Measurements from ENCODE around the gene HYAL2.
A peak's percentile ranks its signal among the peaks of the same experiment; 100 is the strongest.

Gene HYAL2

GRCh38 chr3:50327943-50328691 is 5.6 kb upstream of the HYAL2 start, which contains the start of gene TUSC2:
TSS of gene TUSC2 (minus strand) at chr3:50328223. CDS start at chr3:50328099, 124 bp downstream.
- H3K4me3 Mint-ChIP-seq = peak within 1 kb of the TSS; percentile 90
- H3K4me1 Mint-ChIP-seq (ENCODE audit: low read depth) = peaks cover 12% of the 10 kb centered on the region
- DNase-seq (ENCODE audit: low spot score) = peak; percentile 95
- H3K27me3 Mint-ChIP-seq (ENCODE audit: low read depth) = no peaks in the 10 kb centered on the region
- peak within 1 kb of the TSS; percentile 89 for H3K27ac Mint-ChIP-seq
- peaks cover 36% of the 10 kb centered on the region for H3K36me3 Mint-ChIP-seq (ENCODE audit: low read depth)
- no peaks in the 10 kb centered on the region for H3K9me3 Mint-ChIP-seq

- Mint-ChIP-seq H3K4me3 (peak overlapping the region; percentile 90), H3K4me1 (ENCODE audit: low read depth) (peaks cover 12% of the 10 kb centered on the region), H3K27ac (peak overlapping the region; percentile 69), H3K9me3 (no peaks in the 10 kb centered on the region), H3K36me3 (ENCODE audit: low read depth) (peaks cover 29% of the 10 kb centered on the region), H3K27me3 (ENCODE audit: low read depth) (no peaks in the 10 kb centered on the region)
- DNase-seq (ENCODE audit: low spot score) = no peak
Observed at GRCh38 chr3:50327129-50327528, 4.6 kb upstream of the HYAL2 start.

- no peak for DNase-seq (ENCODE audit: low spot score)
- Mint-ChIP-seq H3K27ac (peak overlapping the region; percentile 26), H3K36me3 (ENCODE audit: low read depth) (peaks cover 21% of the 10 kb centered on the region), H3K4me3 (no peak overlapping the region), H3K27me3 (ENCODE audit: low read depth) (no peaks in the 10 kb centered on the region), H3K4me1 (ENCODE audit: low read depth) (peaks cover 12% of the 10 kb centered on the region), H3K9me3 (no peaks in the 10 kb centered on the region)
Observed at GRCh38 chr3:50326182-50326541, 3.6 kb upstream of the HYAL2 start.

- Mint-ChIP-seq H3K9me3 (no peaks in the 10 kb centered on the region), H3K27ac (no peak overlapping the region), H3K4me3 (peak overlapping the region; percentile 18), H3K27me3 (ENCODE audit: low read depth) (no peaks in the 10 kb centered on the region), H3K4me1 (ENCODE audit: low read depth) (peaks cover 13% of the 10 kb centered on the region), H3K36me3 (ENCODE audit: low read depth) (peaks cover 16% of the 10 kb centered on the region)
- no peak for DNase-seq (ENCODE audit: low spot score)
Observed at GRCh38 chr3:50325497-50326181, 3.1 kb upstream of the HYAL2 start.

- H3K36me3 Mint-ChIP-seq (ENCODE audit: low read depth) = peaks cover 12% of the 10 kb centered on the region
- peak overlapping the region; percentile 27 for H3K27ac Mint-ChIP-seq
- H3K4me3 Mint-ChIP-seq = no peak overlapping the region
- no peak for DNase-seq (ENCODE audit: low spot score)
- H3K9me3 Mint-ChIP-seq = no peaks in the 10 kb centered on the region
- peaks cover 19% of the 10 kb centered on the region for H3K4me1 Mint-ChIP-seq (ENCODE audit: low read depth)
- H3K27me3 Mint-ChIP-seq (ENCODE audit: low read depth) = no peaks in the 10 kb centered on the region
Observed at GRCh38 chr3:50325113-50325480, 2.6 kb upstream of the HYAL2 start.

GRCh38 chr3:50324351-50325112 is 2.0 kb upstream of the HYAL2 start:
- peak overlapping the region; percentile 8 for H3K4me3 Mint-ChIP-seq
- no peaks in the 10 kb centered on the region for H3K27me3 Mint-ChIP-seq (ENCODE audit: low read depth)
- H3K27ac Mint-ChIP-seq = peak overlapping the region; percentile 27
- DNase-seq (ENCODE audit: low spot score) = peak; percentile 53
- peaks cover 19% of the 10 kb centered on the region for H3K4me1 Mint-ChIP-seq (ENCODE audit: low read depth)
- H3K36me3 Mint-ChIP-seq (ENCODE audit: low read depth) = peaks cover 7% of the 10 kb centered on the region
- H3K9me3 Mint-ChIP-seq = no peaks in the 10 kb centered on the region

- Mint-ChIP-seq H3K4me3 (no peak overlapping the region), H3K36me3 (ENCODE audit: low read depth) (peaks cover 6% of the 10 kb centered on the region), H3K4me1 (ENCODE audit: low read depth) (peaks cover 24% of the 10 kb centered on the region), H3K27me3 (ENCODE audit: low read depth) (no peaks in the 10 kb centered on the region), H3K27ac (no peak overlapping the region), H3K9me3 (no peaks in the 10 kb centered on the region)
- no peak for DNase-seq (ENCODE audit: low spot score)
Observed at GRCh38 chr3:50323614-50324199, 1.2 kb upstream of the HYAL2 start.

GRCh38 chr3:50323092-50323600 is 601 bp upstream of the HYAL2 start:
- H3K36me3 Mint-ChIP-seq (ENCODE audit: low read depth) = peaks cover 3% of the 10 kb centered on the region
- H3K27me3 Mint-ChIP-seq (ENCODE audit: low read depth) = no peaks in the 10 kb centered on the region
- no peak for DNase-seq (ENCODE audit: low spot score)
- peak overlapping the region; percentile 43 for H3K27ac Mint-ChIP-seq
- no peaks in the 10 kb centered on the region for H3K9me3 Mint-ChIP-seq
- H3K4me1 Mint-ChIP-seq (ENCODE audit: low read depth) = peaks cover 23% of the 10 kb centered on the region
- no peak overlapping the region for H3K4me3 Mint-ChIP-seq

GRCh38 chr3:50322115-50322385 is 495 bp downstream of the HYAL2 start:
- Mint-ChIP-seq H3K4me1 (ENCODE audit: low read depth) (peaks cover 20% of the 10 kb centered on the region), H3K4me3 (no peak overlapping the region), H3K27me3 (ENCODE audit: low read depth) (no peaks in the 10 kb centered on the region), H3K9me3 (no peaks in the 10 kb centered on the region), H3K27ac (no peak overlapping the region), H3K36me3 (ENCODE audit: low read depth) (peaks cover 3% of the 10 kb centered on the region)
- DNase-seq (ENCODE audit: low spot score) = no peak

GRCh38 chr3:50321336-50322114 is 1.0 kb downstream of the HYAL2 start:
- H3K36me3 Mint-ChIP-seq (ENCODE audit: low read depth) = peaks cover 3% of the 10 kb centered on the region
- peaks cover 21% of the 10 kb centered on the region for H3K4me1 Mint-ChIP-seq (ENCODE audit: low read depth)
- H3K27me3 Mint-ChIP-seq (ENCODE audit: low read depth) = no peaks in the 10 kb centered on the region
- H3K9me3 Mint-ChIP-seq = no peaks in the 10 kb centered on the region
- peak overlapping the region; percentile 82 for H3K4me3 Mint-ChIP-seq
- peak overlapping the region; percentile 92 for H3K27ac Mint-ChIP-seq
- DNase-seq (ENCODE audit: low spot score) = peak; percentile 88

- Mint-ChIP-seq H3K27ac (peak overlapping the region; percentile 84), H3K36me3 (ENCODE audit: low read depth) (peaks cover 6% of the 10 kb centered on the region), H3K4me3 (peak overlapping the region; percentile 92), H3K9me3 (no peaks in the 10 kb centered on the region), H3K27me3 (ENCODE audit: low read depth) (no peaks in the 10 kb centered on the region), H3K4me1 (ENCODE audit: low read depth) (peaks cover 25% of the 10 kb centered on the region)
- peak; percentile 78 for DNase-seq (ENCODE audit: low spot score)
Observed at GRCh38 chr3:50320853-50321335, 1.7 kb downstream of the HYAL2 start.

- Mint-ChIP-seq H3K4me3 (peak overlapping the region; percentile 92), H3K9me3 (no peaks in the 10 kb centered on the region), H3K27me3 (ENCODE audit: low read depth) (no peaks in the 10 kb centered on the region), H3K27ac (no peak overlapping the region), H3K4me1 (ENCODE audit: low read depth) (peaks cover 25% of the 10 kb centered on the region), H3K36me3 (ENCODE audit: low read depth) (peaks cover 6% of the 10 kb centered on the region)
- no peak for DNase-seq (ENCODE audit: low spot score)
Observed at GRCh38 chr3:50319894-50320625, 2.5 kb downstream of the HYAL2 start.
